GM21526 (cell line): ENCODE results near the gene BTF3L4.
"Not testable (repeated sequence)": the region's sequence is repeated elsewhere in the genome, so short reads cannot be mapped to it uniquely, and the experiment has no call there.

ENCODE experiments used
- ATAC-seq: cut with Tn5 transposase; IDR thresholded peaks from one replicate; pipeline ENCODE4 v1.9.1; 2021; ENCODE audit warnings: moderate library complexity; ENCODE audit not compliant: unreplicated experiment, low FRiP score

The BTF3L4 gene

DNA sequence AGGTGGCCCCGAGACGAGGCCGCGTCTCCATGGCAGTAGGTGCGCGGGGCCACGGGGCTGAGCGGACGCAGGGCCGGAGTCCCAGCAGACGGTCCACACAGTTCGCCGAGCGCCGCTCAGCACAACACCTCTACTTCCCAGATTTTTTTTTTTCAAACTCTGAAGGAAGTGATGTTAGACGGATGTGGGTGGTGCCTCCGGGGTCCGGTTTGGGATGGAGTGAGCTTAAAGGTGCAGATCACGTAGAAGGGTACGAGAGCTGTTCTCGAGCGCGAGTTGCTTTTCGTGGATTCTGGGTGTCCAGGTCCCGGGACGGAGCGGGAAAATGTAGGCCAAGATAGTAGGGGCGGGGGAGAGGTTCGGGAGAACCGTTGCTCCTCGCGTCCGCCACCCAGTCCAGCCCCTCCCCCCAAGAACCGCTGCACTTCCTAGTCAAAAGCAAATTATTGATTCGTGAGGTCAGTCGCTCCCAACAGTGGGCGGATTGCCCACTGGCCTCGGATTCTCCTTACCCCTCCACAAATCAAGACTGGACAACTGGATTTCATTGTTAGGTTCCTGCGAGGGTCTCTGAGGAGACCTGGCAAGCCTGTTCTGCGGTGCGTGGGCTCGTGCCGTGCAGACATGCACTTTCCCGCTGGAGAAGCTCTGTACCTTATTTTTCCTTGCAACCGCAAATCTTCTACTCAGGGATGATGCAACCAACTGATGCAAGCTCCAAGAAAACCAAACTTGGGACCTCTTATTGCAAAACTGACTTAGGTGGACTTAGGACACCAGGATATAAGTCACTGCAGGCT, 829 bp upstream of the BTF3L4 start, which contains the start of gene TXNDC12:
TSS of gene TXNDC12 (minus strand) at position 126 of the 800 bp plus-strand sequence. CDS start at position 31, 95 bp downstream.
- ATAC-seq, result no peak

DNA sequence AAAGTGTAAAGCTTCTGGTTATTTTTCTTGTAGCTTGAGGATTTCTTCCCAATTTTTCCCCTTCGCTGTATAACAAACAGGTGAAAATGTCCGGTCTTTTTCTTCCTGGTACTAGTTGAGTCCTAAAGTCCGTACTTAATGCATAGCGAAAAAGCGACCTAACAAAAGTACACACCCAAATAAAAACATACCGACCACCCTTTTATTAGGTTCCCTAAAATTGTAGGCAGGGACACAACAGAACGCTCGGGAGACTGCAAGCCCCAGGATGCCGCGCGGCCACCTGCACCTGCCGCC, 281 bp upstream of the BTF3L4 start:
- ATAC-seq, result no peak

DNA sequence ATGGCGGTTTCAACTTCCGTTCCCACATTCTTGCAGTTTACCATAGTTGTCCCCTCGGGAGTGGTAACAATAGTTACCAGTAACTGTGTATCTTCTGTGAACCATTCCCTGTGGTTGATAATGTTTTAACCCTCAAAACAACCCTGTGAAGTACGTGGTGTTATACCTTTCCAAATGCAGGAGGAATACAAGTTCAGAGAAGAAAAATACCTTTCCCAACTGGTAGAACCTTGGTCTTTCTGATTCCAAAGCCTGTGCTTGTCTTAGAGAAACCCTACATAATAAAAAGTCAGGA, 789 bp downstream of the BTF3L4 start:
- no peak for ATAC-seq

DNA sequence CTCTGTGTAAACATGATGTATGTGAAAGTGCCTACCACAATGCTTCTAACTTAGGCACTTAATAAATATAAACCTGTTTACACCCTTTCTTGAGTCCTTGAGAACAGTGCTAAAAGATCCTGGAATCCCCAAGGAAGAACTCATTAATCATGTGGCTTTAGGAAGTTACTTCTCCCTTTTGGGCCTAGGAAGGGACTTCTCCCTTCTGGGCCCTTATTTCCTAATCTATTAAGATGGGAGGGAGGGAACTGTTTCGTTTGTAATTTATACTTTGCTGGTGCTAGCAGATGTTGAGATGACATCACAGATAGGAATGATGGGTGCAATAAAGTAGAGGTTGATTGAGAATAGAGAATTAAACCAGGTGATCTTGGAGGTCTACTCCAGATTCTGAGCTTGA, 1.2 kb downstream of the BTF3L4 start:
- no peak for ATAC-seq

DNA sequence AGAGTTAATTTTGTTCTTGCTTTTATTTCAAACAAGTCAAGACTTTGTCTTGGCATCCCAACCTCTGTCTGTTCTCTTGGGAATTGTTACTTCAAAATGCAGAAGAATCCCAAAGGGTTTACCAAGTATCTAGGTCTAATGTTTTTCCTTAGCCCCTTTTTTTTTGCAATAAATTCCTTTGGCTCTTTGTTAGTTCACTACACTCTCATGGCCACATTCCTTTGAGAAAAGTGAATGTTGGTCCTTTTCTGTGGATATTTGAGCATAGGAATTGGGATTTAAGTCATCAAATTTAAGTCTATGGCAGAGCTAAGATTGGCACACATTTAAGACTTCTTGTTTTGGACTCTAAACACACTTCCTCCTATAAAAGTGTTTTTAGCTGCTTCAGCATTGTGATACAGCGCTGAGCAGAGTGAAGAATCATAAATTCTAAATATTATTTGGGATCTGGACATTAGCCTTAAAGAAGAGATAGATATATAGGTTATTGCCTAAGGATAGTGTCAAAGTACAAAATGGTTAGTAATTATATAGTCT, 1.9 kb downstream of the BTF3L4 start:
- no peak for ATAC-seq

DNA sequence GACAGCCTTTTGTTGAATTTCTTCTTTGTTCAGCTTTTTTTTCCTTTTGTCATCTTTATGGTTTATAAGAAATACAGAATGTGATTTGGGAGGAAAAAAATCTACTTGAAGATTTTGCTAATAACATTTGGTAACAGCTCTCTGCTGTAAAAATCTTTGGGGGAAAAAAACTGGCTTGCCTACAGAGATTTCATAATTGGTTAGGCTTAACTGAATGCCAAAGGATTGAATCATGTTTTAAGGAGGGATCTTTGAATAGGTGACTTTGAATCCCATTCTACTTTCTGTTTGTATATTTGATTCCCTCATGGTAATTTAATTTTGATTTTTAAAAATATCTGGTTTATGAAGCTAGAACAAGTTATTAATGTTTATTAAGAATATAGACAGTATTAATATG, 3.2 kb downstream of the BTF3L4 start:
- ATAC-seq, result no peak

DNA sequence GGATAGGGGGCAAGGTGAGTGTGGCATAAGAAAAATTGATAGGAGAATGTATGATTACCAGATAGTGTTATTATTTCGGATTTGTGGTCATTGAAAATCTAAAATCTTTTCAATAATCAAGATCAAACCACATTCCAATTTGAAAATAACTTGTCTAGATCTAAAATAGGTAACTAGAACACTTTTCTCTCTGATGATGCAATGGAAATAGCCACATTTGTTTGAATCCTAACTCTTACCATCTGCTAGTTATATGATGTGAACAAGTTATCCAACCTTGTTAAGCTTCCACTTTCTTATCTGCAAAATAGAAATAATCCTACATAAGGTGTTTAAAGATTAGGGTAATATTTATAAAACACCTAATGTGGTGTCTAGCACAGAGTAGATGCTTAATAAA, 3.8 kb downstream of the BTF3L4 start:
- no peak for ATAC-seq

DNA sequence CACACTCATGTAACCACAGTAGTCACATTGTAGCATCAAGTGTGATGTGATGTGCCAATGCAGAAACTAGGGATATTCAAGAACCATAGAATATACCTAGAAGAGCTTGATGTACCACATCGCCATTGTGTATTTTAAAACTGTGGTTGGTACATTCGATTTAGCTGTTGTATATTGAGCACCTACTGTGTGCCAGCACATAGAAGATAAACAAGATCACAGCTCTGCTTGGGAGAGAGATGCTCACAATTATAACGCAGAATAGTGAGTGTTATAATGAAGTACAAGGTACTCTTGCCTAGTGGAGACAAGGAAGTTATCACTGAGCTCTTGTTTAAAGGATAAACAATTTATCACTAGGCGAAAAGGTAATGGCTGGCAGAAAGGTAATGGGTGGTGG, 4.7 kb downstream of the BTF3L4 start:
- no peak for ATAC-seq

DNA sequence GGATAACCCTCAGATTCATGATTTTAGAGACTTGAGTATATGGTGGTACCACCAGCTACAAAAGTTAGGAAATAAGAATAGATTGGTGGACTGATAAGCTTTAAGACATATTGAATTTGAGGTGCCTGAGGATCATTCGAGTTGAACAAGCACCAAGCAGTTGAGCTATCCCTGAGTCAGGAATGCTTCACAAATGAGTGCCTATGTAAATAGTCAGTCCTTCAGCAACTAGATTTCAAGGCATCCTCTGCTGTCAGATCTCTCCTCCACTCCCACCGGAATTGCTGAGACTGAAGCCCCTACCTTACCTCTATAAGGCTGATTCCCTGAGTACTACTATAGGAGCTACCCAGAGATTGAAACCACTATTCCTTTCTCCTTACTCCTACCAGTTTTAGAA, 7.1 kb downstream of the BTF3L4 start:
- no peak for ATAC-seq

DNA sequence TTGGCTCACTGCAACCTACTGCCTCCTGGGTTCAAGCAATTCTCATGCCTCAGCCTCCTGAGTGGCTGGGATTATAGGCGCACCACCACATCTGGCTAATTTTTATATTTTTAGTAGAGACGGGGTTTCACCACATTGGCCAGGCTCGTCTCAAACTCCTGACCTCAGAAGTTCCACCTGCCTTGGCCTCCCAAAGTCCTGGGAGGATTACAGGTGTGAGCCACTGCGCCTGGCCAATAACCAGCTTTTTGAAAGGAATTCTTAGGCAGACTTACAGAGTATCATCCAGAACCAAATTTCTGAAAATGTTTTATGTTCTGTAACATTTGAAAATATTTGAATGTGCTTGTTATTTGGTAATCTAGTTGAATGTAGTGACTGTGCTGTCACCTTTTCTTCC, 14.6 kb downstream of the BTF3L4 start:
- no peak for ATAC-seq

DNA sequence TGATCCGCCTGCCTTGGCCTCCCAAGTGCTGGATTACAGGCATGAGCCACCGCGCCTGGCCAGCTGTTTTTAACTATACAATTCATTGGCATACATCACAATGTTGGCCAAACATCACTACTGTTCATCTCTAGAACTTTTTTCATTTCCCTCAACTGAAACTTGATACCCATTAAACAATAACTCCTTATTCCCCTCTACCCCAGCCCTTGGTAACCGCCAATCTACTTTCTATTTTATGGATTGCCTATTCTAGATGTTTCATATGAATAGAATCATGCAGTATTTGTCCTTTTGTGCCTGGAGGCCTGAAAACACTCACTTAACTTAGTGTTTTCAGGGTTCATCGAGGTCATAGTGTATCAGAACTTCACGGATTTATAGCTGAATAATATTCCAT, 16.2 kb downstream of the BTF3L4 start:
- no peak for ATAC-seq

DNA sequence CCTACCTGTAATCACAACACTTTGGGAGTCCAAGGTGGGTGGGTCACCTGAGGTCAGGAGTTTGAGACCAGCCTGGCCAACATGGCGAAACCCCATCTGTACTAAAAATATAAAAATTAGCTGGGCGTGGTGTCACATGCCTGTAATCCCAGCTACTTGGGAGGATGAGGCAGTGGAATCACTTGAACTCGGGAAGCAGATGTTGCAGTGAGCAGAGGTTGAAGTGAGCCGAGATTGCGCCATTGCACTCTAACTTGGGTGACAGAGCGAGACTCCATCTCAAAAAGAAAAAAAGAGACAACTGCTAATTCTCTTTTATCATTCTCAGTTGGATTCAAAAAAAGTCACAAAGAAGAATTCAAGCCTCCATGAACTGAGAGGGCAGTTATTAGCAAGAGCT, 21.2 kb downstream of the BTF3L4 start:
- not testable (repeated sequence) for ATAC-seq

DNA sequence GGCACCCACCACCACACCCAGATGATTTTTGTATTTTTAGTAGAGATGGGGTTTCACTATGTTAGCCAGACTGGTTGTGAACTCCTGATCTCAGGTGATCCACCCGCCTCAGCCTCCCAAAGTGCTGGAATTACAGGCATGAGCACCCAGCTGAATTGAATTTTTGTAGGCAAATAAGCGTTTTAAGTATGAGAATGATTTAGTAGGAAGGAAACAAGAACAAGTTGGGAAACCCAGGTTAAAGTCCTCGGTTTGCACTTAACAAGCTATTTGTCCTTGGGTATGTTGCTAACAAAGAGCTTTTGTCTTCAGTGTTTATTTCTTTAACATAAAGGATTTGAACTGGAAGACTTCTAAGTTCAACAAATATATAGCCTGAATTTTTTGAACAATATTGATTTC, 23.9 kb downstream of the BTF3L4 start:
- no peak for ATAC-seq

DNA sequence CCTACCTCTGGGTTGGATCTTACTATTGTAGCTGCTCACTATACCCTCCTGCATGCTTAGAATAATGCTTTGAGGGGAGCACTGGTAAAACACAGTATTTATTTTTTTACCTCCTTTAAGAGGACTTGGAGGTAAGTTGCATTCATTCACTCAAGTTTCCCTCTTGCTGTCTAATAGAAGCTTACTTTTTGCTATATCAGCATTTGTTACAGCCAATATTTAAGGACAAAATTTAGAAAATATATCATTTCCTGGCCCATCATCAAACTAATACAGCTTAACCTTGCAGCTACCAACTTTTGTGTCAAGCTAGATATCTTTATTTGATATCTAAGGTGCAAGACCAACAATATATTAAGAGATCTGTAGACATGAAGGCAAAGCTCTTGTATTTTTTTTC, 31.8 kb downstream of the BTF3L4 start:
- ATAC-seq, result not testable (repeated sequence)

DNA sequence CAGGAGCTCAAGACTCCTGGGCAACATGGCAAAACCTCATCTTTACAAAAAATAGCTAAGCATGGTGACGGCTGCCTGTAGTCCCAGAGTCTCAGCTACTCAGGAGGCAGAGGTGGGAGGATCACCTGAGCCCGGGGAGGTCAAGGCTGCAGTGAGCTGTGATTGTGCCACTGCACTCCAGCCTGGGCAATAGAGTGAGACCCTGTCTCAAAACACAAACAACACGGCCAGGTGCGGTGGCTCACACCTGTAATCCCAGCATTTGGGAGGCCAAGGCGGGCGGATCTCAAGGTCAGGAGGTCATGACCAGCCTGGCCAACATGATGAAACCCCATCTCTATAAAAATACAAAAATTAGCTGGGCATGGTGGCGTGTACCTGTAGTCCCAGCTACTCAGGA, 38.2 kb downstream of the BTF3L4 start:
- ATAC-seq, result not testable (repeated sequence)

DNA sequence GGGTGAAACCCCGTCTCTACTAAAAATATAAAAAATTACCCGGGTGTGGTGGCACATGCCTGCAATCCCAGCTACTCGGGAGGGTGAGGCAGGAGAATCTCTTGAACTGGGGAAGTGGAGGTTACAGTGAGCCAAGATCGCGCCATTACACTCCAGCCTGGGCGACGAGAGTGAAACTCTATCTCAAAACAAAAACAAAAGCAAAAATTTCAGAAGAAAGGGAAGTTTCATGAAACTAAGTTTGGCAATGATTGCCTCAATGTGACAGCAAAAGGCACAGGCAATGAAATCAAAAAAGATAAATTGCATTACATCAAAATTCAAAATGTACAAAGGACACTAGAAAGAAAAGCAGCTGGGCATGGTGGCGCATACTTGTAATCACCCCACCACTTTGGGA, 40.1 kb downstream of the BTF3L4 start:
- ATAC-seq, result no peak

DNA sequence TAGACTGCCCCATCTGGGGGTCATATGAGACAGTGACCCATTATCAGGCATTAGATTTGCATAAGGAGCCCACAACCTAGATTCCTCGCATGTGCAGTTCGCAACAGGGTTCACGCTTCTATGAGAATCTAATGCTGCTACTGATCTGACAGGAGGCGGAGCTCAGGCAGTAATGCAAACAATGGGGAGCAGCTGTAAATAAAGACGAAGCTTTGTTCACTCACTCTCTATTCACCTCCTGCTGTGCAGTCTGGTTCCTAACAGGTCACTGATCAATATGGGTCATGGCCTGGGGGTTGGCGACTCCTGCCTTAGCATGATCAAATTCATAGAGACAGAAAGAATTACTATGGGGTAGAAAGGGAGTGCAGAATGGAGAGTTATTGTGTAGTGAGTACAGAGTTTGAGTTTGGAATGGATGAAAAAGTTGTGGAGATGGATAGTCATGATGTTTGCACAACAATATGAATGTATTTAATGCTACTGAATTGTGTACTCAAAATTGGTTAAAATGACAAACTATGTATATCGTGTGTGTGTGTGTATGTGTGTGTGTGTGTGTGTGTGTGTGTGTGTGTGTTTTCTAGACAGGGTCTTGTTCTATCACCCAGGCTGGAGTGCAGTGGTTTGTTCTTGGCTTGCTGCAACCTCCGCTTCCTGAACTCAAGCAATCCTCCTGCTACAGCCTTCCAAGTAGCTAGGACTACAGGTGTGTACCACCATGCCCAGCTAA, 42.2 kb downstream of the BTF3L4 start:
- no peak for ATAC-seq

DNA sequence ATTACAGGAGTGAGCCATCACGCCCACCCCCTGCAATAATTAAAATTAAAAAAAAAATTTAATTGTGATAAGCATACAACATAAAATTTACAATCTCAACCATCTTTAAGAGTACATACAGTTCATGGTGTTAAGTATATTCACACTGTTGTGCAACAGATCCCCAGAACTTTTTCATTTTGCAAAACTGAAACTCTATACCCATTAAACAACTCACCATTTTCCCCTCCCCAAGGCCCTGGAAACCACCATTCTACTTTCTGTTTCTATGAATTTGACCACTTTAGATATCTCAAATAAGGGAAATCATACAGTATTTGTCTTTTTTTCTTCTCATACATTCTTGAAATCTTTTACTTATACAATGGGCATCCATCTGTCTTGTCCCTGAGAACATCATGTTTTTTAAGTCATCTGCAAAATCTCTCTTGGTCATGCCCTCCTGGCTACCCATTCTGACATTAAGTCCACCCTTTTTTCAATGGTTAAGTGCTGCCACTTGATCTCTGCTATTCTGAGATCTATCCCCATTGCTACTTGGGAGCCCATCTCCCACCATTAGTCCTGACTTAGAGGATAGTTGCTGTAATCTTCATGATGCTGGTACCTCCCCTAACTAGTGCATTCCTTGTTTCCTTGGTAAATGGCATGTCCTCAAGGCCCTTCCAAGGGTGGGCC, 46.4 kb downstream of the BTF3L4 start:
- no peak for ATAC-seq

DNA sequence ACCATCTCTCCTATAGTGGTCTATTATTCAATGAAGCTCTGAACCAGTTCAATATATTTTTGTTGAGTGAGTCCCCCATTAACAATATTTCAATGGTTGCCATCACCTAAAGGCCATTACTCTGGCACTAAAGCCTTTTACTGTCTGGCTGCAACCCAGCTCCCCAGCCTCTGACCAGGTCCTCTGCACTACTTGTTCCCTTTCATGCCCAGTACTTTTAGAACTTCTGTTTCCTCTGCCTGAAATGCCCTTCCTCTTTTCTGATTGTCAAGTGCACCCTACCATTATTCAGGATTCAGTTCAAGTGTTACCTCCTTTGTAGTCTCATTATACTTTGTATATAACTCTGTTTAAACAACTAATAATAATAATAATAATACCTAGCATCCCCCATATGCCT, 55.4 kb downstream of the BTF3L4 start:
- ATAC-seq, result no peak

DNA sequence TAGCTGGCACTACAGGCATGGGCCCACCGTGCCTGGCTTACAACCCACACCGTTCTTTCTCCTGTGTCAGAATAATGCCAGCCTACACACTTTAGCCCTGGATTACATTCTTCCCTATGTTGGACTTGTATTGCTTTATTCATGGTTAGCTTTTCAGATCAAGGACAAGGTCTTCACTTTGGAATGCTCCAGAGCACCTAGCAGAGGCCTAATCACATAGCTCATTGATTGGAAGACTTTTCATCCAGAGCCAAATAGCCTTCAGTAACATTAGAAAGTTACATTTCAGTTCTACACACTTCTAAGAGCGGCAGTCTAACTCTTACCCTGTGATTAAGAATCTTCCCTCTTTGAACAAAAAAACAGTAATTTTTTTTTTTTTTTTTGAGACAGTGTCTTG, 56.4 kb downstream of the BTF3L4 start:
- ATAC-seq, result no peak

DNA sequence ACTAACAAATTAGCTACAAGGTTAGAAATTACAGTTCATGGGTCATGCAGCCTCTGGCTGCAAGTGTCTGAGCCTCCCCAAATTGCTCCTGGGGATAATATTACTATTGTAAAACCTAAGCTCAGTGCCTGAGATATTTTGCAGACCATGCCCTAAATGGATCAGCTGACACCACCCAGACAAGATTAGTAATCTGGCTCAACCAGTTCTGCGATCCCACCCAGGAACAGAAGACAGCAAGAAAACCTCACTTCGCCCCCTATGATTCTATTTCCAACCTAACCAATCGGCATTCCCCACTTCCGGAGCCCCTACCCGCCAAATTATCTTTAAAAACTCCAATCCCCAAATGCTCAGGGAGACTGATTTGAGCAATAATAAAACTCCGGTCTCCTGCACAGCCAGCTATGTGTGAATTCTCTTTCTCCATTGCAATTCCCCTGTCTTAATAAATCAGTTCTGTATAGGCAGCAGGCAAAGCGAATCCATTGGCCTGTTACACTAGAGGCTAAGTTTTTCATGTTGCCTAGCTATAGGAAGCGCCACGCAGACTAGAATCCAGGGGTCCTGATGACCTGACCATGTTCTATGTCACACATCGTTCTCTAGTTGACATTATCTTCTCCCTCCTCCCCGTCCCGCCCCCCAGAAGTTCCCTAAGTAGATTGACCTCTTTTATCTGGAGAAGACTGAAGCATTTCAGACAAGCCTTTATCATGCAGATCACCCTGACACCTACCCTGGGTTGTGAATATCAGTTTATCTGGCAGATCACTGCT, 63.4 kb downstream of the BTF3L4 start:
- no peak for ATAC-seq
